Neural progenitor cell (in vitro differentiated cells): ENCODE data around the gene TGM2. TPM values are rescaled to one million over a fixed set of nuclear protein-coding genes. Genes with fewer than 3 reads are reported as not detected.

ENCODE experiments used
- DNase-seq: peaks from one replicate; pipeline ENCODE4 v3.0.0-alpha.2; 2016; ENCODE audit warnings: low spot score
- H2AFZ ChIP-seq: fragments of 200-600 bp; sonication (generic); replicated peaks from 2 replicates; pipeline ENCODE4 v1.6.1; 2016; ENCODE audit warnings: antibody characterized with exemption
- H3F3A ChIP-seq: fragments of 200-600 bp; sonication (generic); 2 replicates; pipeline ENCODE4 v1.6.1; 2016; ENCODE audit warnings: antibody characterized with exemption, low read depth
- H3K27ac ChIP-seq: fragments of 200-600 bp; sonication (generic); 2 replicates; pipeline ENCODE4 v1.5.1; 2016; ENCODE audit warnings: mild to moderate bottlenecking
- H3K27me3 ChIP-seq: fragments of 200-600 bp; sonication (generic); 2 replicates; pipeline ENCODE4 v1.6.1; 2016; ENCODE audit warnings: mild to moderate bottlenecking, moderate library complexity
- H3K36me3 ChIP-seq: fragments of 200-600 bp; sonication (generic); 2 replicates; pipeline ENCODE4 v1.5.1; 2016
- H3K4me1 ChIP-seq: fragments of 200-600 bp; sonication (generic); 2 replicates; pipeline ENCODE4 v1.6.1; 2016; ENCODE audit warnings: mixed run types
- H3K4me2 ChIP-seq: fragments of 200-600 bp; sonication (generic); 2 replicates; pipeline ENCODE4 v1.6.1; 2016
- H3K4me3 ChIP-seq: fragments of 200-600 bp; sonication (generic); 2 replicates; pipeline ENCODE4 v1.5.1; 2016
- H3K79me2 ChIP-seq: fragments of 200-600 bp; sonication (generic); 2 replicates; pipeline ENCODE4 v1.6.1; 2016; ENCODE audit warnings: low read depth
- H3K9ac ChIP-seq: fragments of 200-600 bp; sonication (generic); 2 replicates; pipeline ENCODE4 v1.6.1; 2016
- H3K9me3 ChIP-seq: fragments of 200-600 bp; sonication (generic); 2 replicates; pipeline ENCODE4 v1.5.1; 2016; ENCODE audit warnings: low read depth
- H4K20me1 ChIP-seq: fragments of 200-600 bp; sonication (generic); 2 replicates; pipeline ENCODE4 v1.6.1; 2016; ENCODE audit warnings: low read depth
- H3K27ac Mint-ChIP-seq: 3 replicates; pipeline ENCODE4 v1.8.0; 2021; ENCODE audit warnings: mixed read lengths
- H3K27me3 Mint-ChIP-seq: 2 replicates; pipeline ENCODE4 v1.8.0; 2022; ENCODE audit warnings: low read depth, mild to moderate bottlenecking, inconsistent platforms, moderate library complexity, mixed read lengths; ENCODE audit not compliant: insufficient read depth
- H3K36me3 Mint-ChIP-seq: 3 replicates; pipeline ENCODE4 v1.8.0; 2021; ENCODE audit warnings: mixed read lengths
- H3K4me1 Mint-ChIP-seq: 3 replicates; pipeline ENCODE4 v1.8.0; 2021; ENCODE audit warnings: mixed read lengths
- H3K4me3 Mint-ChIP-seq: 3 replicates; pipeline ENCODE4 v1.8.0; 2021; ENCODE audit warnings: mild to moderate bottlenecking, moderate library complexity, mixed read lengths
- H3K9me3 Mint-ChIP-seq: 3 replicates; pipeline ENCODE4 v1.8.0; 2020; ENCODE audit warnings: mixed read lengths
- CTCF ChIP-seq: fragments of 200-600 bp; sonication (generic); IDR thresholded peaks from 2 replicates; pipeline ENCODE4 v1.5.1; 2017; ENCODE audit warnings: antibody characterized with exemption, mild to moderate bottlenecking
- EZH2 ChIP-seq: fragments of 200-600 bp; sonication (generic); IDR thresholded peaks from 2 replicates; pipeline ENCODE4 v1.6.1; 2017; ENCODE audit warnings: antibody characterized with exemption, mild to moderate bottlenecking, moderate library complexity
- EZH2phosphoT487 ChIP-seq: fragments of 200-600 bp; sonication (generic); IDR thresholded peaks from 2 replicates; pipeline ENCODE4 v1.6.1; 2017; ENCODE audit warnings: antibody characterized with exemption
- total RNA-seq: library from RNA; depleted of rRNA; stranded (reverse); fragments of >200 nt; gene quantifications from 2 replicates; pipeline ENCODE4 v1.2.3, GENCODE V29; 2015; ENCODE audit warnings: low replicate concordance

The TGM2 gene
- total RNA-seq, 1 donor from 2014 or later, result 0.22 TPM

GRCh38 chr20:38201356-38201755 lies 36.3 kb upstream of the TGM2 start:
- Mint-ChIP-seq H3K36me3 (no peaks in the 10 kb centered on the region), H3K4me1 (peaks cover 9% of the 10 kb centered on the region), H3K4me3 (no peak overlapping the region), H3K27me3 (peaks cover 7% of the 10 kb centered on the region), H3K27ac (no peak overlapping the region), H3K9me3 (no peaks in the 10 kb centered on the region)
- no peaks in the 10 kb centered on the region for H3K79me2 ChIP-seq
- no peak overlapping the region for H3K4me2 ChIP-seq
- H3K4me3 ChIP-seq, result no peak overlapping the region
- no peak overlapping the region for H3K9ac ChIP-seq
- H3K27me3 ChIP-seq, result no peaks in the 10 kb centered on the region
- no peak overlapping the region for H2AFZ ChIP-seq
- H3K9me3 ChIP-seq, result no peaks in the 10 kb centered on the region
- H3K27ac ChIP-seq, result no peak overlapping the region
- DNase-seq, result no peak
- TF ChIP-seq EZH2phosphoT487 (no peak), EZH2 (no peak), CTCF (no peak)
- H3K4me1 ChIP-seq, result peaks cover 5% of the 10 kb centered on the region
- no peaks in the 10 kb centered on the region for H4K20me1 ChIP-seq
- H3F3A ChIP-seq, result peaks cover 12% of the 10 kb centered on the region
- H3K36me3 ChIP-seq, result no peaks in the 10 kb centered on the region

- Histone ChIP-seq H3K4me3 (no peak overlapping the region), H2AFZ (no peak overlapping the region), H3K4me1 (peaks cover 5% of the 10 kb centered on the region), H3K9ac (no peak overlapping the region), H3K4me2 (no peak overlapping the region), H3K79me2 (no peaks in the 10 kb centered on the region), H3K27me3 (no peaks in the 10 kb centered on the region), H3F3A (peaks cover 12% of the 10 kb centered on the region), H3K27ac (no peak overlapping the region), H3K9me3 (no peaks in the 10 kb centered on the region), H3K36me3 (no peaks in the 10 kb centered on the region), H4K20me1 (no peaks in the 10 kb centered on the region)
- no peaks in the 10 kb centered on the region for H3K36me3 Mint-ChIP-seq
- H3K4me1 Mint-ChIP-seq, result peaks cover 9% of the 10 kb centered on the region
- H3K9me3 Mint-ChIP-seq, result no peaks in the 10 kb centered on the region
- H3K27me3 Mint-ChIP-seq, result peaks cover 7% of the 10 kb centered on the region
- TF ChIP-seq CTCF (no peak), EZH2 (no peak), EZH2phosphoT487 (no peak)
- H3K4me3 Mint-ChIP-seq, result no peak overlapping the region
- DNase-seq, result no peak
- H3K27ac Mint-ChIP-seq, result no peak overlapping the region
Observed at GRCh38 chr20:38200646-38201045, 35.6 kb upstream of the TGM2 start.

GRCh38 chr20:38199501-38200390 lies 34.7 kb upstream of the TGM2 start:
- DNase-seq, result no peak
- no peaks in the 10 kb centered on the region for H3K27me3 ChIP-seq
- H3K36me3 Mint-ChIP-seq, result no peaks in the 10 kb centered on the region
- no peaks in the 10 kb centered on the region for H3K9me3 ChIP-seq
- no peak overlapping the region for H3K9ac ChIP-seq
- no peak overlapping the region for H3K4me3 ChIP-seq
- H3K27ac Mint-ChIP-seq, result no peak overlapping the region
- no peaks in the 10 kb centered on the region for H3K9me3 Mint-ChIP-seq
- no peaks in the 10 kb centered on the region for H3K79me2 ChIP-seq
- H3K4me2 ChIP-seq, result no peak overlapping the region
- H2AFZ ChIP-seq, result no peak overlapping the region
- no peak overlapping the region for H3K4me3 Mint-ChIP-seq
- no peaks in the 10 kb centered on the region for H3K36me3 ChIP-seq
- H3F3A ChIP-seq, result peaks cover 12% of the 10 kb centered on the region
- H3K27me3 Mint-ChIP-seq, result peaks cover 9% of the 10 kb centered on the region
- no peaks in the 10 kb centered on the region for H4K20me1 ChIP-seq
- no peak overlapping the region for H3K27ac ChIP-seq
- TF ChIP-seq EZH2, result no peak
- no peak for TF ChIP-seq CTCF
- H3K4me1 Mint-ChIP-seq, result peaks cover 9% of the 10 kb centered on the region
- peaks cover 5% of the 10 kb centered on the region for H3K4me1 ChIP-seq
